Measurements from ENCODE around the gene C11orf16.
A peak's percentile ranks its signal among the peaks of the same experiment; 100 is the strongest.

C11orf16 gene

DNA sequence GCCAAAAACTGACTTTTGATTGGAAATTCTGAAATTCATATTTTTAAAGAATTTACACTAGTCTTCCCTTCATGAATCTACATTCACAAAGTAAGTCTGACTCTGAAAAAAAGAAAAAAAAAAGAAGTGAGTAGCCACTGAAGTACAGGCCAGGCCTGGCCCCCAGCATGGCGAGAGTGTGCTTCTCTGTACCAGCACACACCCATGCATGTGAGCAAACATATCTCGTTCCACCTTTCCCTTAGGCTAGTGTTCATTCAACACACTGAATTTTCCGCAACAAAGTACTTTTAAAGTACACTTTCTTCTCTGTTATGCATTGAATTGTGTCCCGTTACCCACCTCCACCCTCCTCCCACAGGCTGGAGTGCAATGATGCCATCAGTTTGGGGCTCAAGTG is 4.5 kb downstream of the C11orf16 start:
- H3K36me3 ChIP-seq (ENCODE audit: insufficient read depth, low read length) = peaks cover 4% of the 10 kb centered on the region

DNA sequence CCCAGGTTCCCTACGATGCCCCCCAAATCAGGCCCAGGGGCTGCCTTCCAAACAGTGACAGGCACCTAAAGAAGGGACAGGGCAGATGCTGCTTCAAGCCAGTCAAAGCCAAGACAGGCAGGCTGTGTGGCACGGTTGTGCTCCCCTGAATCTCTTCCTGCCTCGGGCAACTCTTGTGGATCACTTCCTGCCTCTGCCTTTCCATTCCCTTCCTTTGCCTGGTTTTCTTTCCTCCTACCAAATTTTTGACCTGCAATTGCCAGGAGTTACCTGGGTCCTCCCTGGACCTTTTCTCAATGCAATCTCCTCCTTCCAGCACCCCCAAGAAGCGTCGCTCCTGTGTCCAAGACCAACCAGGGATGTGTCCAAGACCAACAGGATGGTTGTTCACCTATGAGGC is 5.5 kb downstream of the C11orf16 start:
- no peaks in the 10 kb centered on the region for H3K4me1 ChIP-seq (ENCODE audit: insufficient read depth, low read length)
- peaks cover 10% of the 10 kb centered on the region for H3K36me3 ChIP-seq (ENCODE audit: insufficient read depth, low read length)
- no peaks in the 10 kb centered on the region for H3K9me3 ChIP-seq (ENCODE audit: low read length)
- H3K4me3 ChIP-seq (ENCODE audit: low read length) = no peak overlapping the region
- no peak overlapping the region for H2AFZ ChIP-seq (ENCODE audit: low read depth, low read length)
- no peaks in the 10 kb centered on the region for H3K27me3 ChIP-seq (ENCODE audit: insufficient read depth, low read length)

More for the DNA sequence above, 4.5 kb downstream of the C11orf16 start:
- Histone ChIP-seq H2AFZ (ENCODE audit: low read depth, low read length) (no peak overlapping the region), H3K4me3 (ENCODE audit: low read length) (no peak overlapping the region), H3K4me1 (ENCODE audit: insufficient read depth, low read length) (no peaks in the 10 kb centered on the region), H3K27me3 (ENCODE audit: insufficient read depth, low read length) (no peaks in the 10 kb centered on the region), H3K9me3 (ENCODE audit: low read length) (no peaks in the 10 kb centered on the region)

DNA sequence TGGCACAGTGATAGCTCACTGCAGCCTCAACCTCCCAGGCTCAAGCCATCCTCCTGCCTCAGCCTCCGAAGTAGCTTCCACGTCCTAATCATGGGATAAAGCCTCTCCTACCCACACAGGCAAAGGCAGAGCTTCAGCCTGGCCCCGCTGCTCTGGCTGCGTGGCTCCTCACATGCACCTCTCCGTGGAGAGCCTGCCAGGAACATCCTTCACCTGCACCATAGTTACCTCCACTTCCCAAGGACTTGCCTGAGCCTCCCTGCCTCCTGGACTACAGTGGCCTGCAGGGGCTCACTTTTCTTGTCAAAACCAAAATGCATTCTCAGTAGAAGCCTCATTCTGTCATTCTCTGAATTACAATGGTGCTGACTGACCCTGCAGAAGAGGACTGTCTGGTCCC is 6.5 kb downstream of the C11orf16 start:
- Histone ChIP-seq H3K27me3 (ENCODE audit: insufficient read depth, low read length) (no peaks in the 10 kb centered on the region), H2AFZ (ENCODE audit: low read depth, low read length) (no peak overlapping the region), H3K9me3 (ENCODE audit: low read length) (no peaks in the 10 kb centered on the region), H3K4me3 (ENCODE audit: low read length) (no peak overlapping the region), H3K36me3 (ENCODE audit: insufficient read depth, low read length) (peaks cover 15% of the 10 kb centered on the region), H3K4me1 (ENCODE audit: insufficient read depth, low read length) (no peaks in the 10 kb centered on the region)

DNA sequence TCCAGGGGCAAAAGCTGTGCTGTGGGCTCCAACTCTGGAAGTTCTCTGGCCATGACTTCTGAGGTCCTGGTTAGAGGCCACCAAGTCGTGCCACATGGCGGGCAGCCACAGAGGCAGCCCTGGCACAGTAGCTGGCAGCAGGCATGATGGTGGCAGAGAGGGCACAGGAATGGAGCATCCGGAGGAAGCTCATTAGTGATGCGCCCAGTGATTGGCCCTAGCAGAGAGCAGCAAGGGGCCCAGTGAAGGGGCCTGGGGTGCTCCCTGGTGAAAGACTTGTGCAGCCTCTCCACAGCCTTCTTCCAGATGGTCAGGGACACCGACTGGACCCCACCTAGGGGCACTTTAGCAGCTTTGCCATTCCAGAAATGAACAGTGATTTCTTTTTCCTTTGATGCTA is 7.0 kb downstream of the C11orf16 start:
- no peak overlapping the region for H2AFZ ChIP-seq (ENCODE audit: low read depth, low read length)
- H3K27me3 ChIP-seq (ENCODE audit: insufficient read depth, low read length) = no peaks in the 10 kb centered on the region
- H3K36me3 ChIP-seq (ENCODE audit: insufficient read depth, low read length) = peaks cover 18% of the 10 kb centered on the region
- no peaks in the 10 kb centered on the region for H3K4me1 ChIP-seq (ENCODE audit: insufficient read depth, low read length)
- no peak overlapping the region for H3K4me3 ChIP-seq (ENCODE audit: low read length)
- H3K9me3 ChIP-seq (ENCODE audit: low read length) = no peaks in the 10 kb centered on the region

DNA sequence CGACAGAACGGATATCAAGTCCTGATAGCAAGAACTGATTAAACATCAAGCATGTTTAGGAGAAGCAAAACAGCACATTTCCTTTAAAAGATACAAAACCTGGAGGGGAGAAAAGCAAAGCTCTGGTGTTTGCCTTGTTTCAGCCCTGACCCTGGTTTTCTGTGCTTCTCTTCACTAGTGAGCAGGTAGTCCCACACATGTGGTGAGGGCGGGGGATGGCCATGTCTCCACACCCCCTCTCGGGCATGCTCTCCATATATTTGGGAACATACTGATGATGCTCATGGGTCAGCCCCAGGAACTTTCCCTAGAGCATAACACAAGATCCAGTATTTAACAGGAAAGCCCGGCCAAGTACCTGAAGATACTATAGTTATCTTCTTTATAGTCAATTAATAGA is 10.1 kb downstream of the C11orf16 start:
- Histone ChIP-seq H3K4me3 (ENCODE audit: low read length) (no peak overlapping the region), H2AFZ (ENCODE audit: low read depth, low read length) (no peak overlapping the region), H3K4me1 (ENCODE audit: insufficient read depth, low read length) (no peaks in the 10 kb centered on the region), H3K9me3 (ENCODE audit: low read length) (no peaks in the 10 kb centered on the region), H3K27me3 (ENCODE audit: insufficient read depth, low read length) (no peaks in the 10 kb centered on the region), H3K36me3 (ENCODE audit: insufficient read depth, low read length) (peaks cover 38% of the 10 kb centered on the region)

DNA sequence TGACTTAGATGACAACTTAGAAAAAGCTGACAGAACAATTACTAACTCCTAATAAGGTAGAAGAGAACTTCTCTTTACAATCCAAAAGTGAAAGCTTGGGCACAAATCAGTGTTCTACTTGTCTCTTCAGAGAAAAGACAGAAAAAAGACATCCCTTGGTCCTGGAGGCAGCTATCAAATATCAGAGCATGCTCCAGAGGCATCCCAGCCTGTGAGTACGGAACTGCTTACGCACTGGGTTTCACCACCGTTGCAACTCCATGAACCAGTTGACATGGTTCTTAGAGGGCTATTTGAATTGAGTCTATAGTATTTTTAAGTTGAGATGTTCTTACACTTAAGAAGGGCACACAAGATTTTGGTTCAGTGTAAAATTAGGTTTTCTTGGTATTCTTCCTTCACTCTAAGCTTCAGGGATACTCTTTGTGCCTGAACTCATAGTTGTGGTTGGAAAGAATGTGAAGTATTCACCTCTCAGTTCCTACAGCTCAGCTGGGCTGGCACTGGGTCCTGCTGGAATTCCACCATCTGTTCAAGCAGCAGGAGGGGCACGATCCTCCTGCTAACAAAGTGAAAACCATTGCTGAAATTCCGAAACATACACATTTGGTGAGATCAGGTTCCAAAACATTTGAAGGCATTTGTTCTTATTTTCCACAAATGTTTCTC is 15.5 kb downstream of the C11orf16 start:
- Histone ChIP-seq H3K27me3 (ENCODE audit: insufficient read depth, low read length) (no peaks in the 10 kb centered on the region), H3K36me3 (ENCODE audit: insufficient read depth, low read length) (peaks cover 47% of the 10 kb centered on the region), H3K4me3 (ENCODE audit: low read length) (no peak overlapping the region)

DNA sequence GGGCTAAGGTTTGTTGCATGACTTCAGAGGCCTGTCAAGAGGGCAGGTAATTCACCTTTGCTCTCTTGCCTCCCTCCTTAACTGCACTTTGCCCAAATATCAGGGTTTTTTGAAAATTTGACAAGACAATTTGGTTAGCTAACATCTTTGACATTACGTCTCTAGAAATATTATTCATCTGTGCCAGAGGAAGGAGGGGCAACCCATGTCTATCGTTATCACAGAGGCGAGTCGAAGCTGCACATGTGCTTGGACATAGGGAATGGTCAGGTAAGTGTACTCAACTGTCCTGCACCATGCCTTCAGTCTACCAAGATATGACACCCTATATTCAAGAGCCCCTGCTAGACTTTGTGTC is 18.1 kb downstream of the C11orf16 start:
- H3K4me1 ChIP-seq (ENCODE audit: insufficient read depth, low read length) = peaks cover 15% of the 10 kb centered on the region
- no peak overlapping the region for H2AFZ ChIP-seq (ENCODE audit: low read depth, low read length)
- peaks cover 30% of the 10 kb centered on the region for H3K36me3 ChIP-seq (ENCODE audit: insufficient read depth, low read length)
- no peaks in the 10 kb centered on the region for H3K27me3 ChIP-seq (ENCODE audit: insufficient read depth, low read length)
- no peaks in the 10 kb centered on the region for H3K9me3 ChIP-seq (ENCODE audit: low read length)
- no peak overlapping the region for H3K4me3 ChIP-seq (ENCODE audit: low read length)

More for the DNA sequence above, 15.5 kb downstream of the C11orf16 start:
- Histone ChIP-seq H3K4me1 (ENCODE audit: insufficient read depth, low read length) (peaks cover 7% of the 10 kb centered on the region), H2AFZ (ENCODE audit: low read depth, low read length) (no peak overlapping the region), H3K9me3 (ENCODE audit: low read length) (no peaks in the 10 kb centered on the region)

DNA sequence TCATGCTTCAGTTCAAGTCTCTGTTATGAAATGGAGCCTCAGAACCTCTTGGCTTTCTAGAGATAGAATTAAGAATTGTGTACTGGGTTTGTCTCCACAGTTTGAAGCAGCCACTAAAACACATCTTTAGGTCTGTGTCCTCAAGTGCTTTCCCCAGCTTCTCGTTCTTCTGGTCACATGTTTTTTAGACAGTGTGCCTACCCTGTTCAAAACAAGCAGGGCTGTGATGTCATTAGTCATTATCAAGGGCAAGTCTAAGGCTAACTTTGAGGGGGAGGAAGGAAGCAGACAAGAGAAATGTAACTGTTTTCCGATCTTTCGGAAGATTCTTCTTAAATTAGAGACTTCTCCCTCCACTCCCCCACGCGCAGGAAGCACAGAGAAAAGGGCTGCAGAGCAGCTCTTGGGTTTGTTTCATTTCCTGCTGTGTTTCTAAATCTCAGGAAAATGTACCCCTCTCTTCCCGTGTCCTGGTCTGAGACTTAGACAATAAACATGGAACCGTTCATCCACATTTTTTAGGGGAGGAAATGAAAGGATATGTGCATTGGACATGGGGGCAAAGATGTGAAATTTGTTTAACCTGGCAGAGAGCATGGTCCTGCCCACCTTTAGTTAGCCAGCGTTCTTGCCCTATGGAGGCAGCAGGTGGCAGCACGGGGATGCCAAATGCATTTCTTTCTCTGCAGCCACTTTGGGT is 18.6 kb downstream of the C11orf16 start:
- peaks cover 15% of the 10 kb centered on the region for H3K4me1 ChIP-seq (ENCODE audit: insufficient read depth, low read length)

DNA sequence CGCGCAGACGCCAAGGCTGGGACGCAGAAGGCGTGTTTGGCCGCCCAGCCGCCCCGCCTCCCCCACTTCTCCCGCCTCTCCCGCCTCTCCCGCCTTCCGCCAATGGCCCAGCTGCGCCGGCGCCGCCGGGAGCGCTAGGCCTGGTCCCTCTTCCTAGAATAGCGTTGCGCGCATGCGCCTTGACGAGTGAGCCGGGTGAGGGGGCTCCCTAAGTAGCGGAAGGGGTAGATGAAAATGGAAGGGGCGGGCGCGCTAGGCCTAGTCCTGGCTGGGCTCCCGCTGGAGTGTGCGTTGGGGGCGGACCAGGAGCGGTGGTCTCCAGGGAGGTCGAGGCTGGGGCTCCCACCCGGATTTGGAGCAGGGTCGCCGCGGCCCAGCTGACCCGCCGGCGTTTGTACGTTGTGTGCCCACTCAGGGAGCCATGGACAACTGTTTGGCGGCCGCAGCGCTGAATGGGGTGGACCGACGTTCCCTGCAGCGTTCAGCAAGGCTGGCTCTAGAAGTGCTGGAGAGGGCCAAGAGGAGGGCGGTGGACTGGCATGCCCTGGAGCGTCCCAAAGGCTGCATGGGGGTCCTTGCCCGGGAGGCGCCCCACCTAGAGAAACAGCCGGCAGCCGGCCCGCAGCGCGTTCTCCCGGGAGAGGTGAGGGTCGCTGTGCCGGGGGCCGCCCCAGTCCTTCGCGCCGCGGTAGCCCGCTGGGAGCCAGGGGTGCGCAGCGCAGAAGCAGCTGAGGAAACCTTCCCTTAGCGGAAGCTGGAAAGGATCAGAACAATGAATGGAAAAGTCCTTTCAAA is 21.5 kb downstream of the C11orf16 start, which contains the start of gene AKIP1:
AKIP1 (plus strand) TSS at position 161 of the 795 bp plus-strand sequence; CDS start at position 422, 261 bp downstream.
- H3K4me3 ChIP-seq (ENCODE audit: low read length) = peak within 1 kb of the TSS; percentile 86
- peaks cover 10% of the 10 kb centered on the region for H3K4me1 ChIP-seq (ENCODE audit: insufficient read depth, low read length)
- H3K9me3 ChIP-seq (ENCODE audit: low read length) = no peaks in the 10 kb centered on the region
- H3K36me3 ChIP-seq (ENCODE audit: insufficient read depth, low read length) = peaks cover 5% of the 10 kb centered on the region
- peak within 1 kb of the TSS; percentile 98 for H2AFZ ChIP-seq (ENCODE audit: low read depth, low read length)
- no peaks in the 10 kb centered on the region for H3K27me3 ChIP-seq (ENCODE audit: insufficient read depth, low read length)

More for the DNA sequence above, 18.6 kb downstream of the C11orf16 start:
- H3K36me3 ChIP-seq (ENCODE audit: insufficient read depth, low read length) = peaks cover 27% of the 10 kb centered on the region
- H3K4me3 ChIP-seq (ENCODE audit: low read length) = no peak overlapping the region
- H3K9me3 ChIP-seq (ENCODE audit: low read length) = no peaks in the 10 kb centered on the region
- no peaks in the 10 kb centered on the region for H3K27me3 ChIP-seq (ENCODE audit: insufficient read depth, low read length)
- no peak overlapping the region for H2AFZ ChIP-seq (ENCODE audit: low read depth, low read length)

DNA sequence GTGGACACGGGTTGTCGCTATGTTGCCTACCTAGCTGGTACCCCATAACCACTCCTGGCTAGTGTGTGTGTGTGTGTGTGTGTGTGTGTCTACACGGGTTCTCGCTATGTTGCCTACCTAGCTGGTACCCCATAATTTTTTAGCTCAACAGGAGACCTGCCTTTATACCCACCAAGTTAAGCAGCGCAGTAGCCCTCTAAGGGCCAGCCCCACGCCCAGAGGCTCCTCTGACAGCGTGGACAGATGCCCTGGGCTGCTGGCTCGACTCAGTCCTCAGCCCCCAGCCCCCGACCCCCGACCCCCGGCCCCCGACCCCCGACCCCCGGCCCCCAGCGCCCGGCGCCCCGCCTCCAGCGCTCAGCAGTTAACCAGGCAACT is 22.1 kb downstream of the C11orf16 start:
- Histone ChIP-seq H3K9me3 (ENCODE audit: low read length) (no peaks in the 10 kb centered on the region), H3K27me3 (ENCODE audit: insufficient read depth, low read length) (no peaks in the 10 kb centered on the region), H2AFZ (ENCODE audit: low read depth, low read length) (peak overlapping the region; percentile 68), H3K36me3 (ENCODE audit: insufficient read depth, low read length) (peaks cover 4% of the 10 kb centered on the region), H3K4me1 (ENCODE audit: insufficient read depth, low read length) (peaks cover 10% of the 10 kb centered on the region), H3K4me3 (ENCODE audit: low read length) (peak overlapping the region; percentile 86)

DNA sequence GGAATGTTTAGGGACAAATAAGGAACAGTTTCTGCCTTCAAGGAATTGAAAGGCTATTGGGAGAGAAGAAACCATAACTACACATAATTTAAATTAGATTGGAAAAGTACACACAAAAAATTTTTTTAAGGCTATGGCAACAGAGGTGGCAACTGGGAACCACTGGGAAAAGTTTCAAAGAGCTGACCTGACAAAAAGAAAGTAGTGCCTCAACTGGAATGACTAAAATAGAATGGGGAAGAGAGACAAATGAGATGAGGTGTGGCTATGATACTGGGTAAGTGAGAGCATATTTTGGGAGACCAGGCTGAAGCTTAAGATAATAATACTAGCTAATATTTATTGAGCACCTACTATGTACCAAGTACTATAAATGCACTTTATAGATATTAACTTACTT is 24.6 kb downstream of the C11orf16 start:
- Histone ChIP-seq H3K4me1 (ENCODE audit: insufficient read depth, low read length) (peaks cover 10% of the 10 kb centered on the region), H3K36me3 (ENCODE audit: insufficient read depth, low read length) (no peaks in the 10 kb centered on the region), H2AFZ (ENCODE audit: low read depth, low read length) (no peak overlapping the region), H3K27me3 (ENCODE audit: insufficient read depth, low read length) (no peaks in the 10 kb centered on the region), H3K4me3 (ENCODE audit: low read length) (no peak overlapping the region), H3K9me3 (ENCODE audit: low read length) (no peaks in the 10 kb centered on the region)

DNA sequence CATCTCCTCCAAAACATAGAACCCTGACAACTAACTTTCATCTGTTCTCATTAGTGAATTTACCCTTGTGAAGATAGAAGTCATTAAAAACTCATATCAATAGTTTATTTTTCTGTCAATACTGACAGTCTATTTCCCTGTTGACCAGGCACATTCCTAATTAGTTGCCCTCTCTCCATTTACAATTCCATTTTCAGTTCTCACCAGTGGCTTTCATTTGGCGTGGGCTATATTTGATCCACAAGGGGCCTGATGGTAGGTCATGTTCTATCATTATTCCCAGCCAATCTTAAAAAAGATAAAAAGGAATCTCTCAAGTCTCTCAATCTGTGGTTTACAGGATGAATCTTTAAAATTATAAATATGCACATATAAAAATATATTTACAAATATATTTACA is 25.6 kb downstream of the C11orf16 start:
- Histone ChIP-seq H3K9me3 (ENCODE audit: low read length) (no peaks in the 10 kb centered on the region), H3K4me3 (ENCODE audit: low read length) (no peak overlapping the region), H2AFZ (ENCODE audit: low read depth, low read length) (no peak overlapping the region), H3K4me1 (ENCODE audit: insufficient read depth, low read length) (peaks cover 6% of the 10 kb centered on the region), H3K27me3 (ENCODE audit: insufficient read depth, low read length) (no peaks in the 10 kb centered on the region), H3K36me3 (ENCODE audit: insufficient read depth, low read length) (no peaks in the 10 kb centered on the region)

DNA sequence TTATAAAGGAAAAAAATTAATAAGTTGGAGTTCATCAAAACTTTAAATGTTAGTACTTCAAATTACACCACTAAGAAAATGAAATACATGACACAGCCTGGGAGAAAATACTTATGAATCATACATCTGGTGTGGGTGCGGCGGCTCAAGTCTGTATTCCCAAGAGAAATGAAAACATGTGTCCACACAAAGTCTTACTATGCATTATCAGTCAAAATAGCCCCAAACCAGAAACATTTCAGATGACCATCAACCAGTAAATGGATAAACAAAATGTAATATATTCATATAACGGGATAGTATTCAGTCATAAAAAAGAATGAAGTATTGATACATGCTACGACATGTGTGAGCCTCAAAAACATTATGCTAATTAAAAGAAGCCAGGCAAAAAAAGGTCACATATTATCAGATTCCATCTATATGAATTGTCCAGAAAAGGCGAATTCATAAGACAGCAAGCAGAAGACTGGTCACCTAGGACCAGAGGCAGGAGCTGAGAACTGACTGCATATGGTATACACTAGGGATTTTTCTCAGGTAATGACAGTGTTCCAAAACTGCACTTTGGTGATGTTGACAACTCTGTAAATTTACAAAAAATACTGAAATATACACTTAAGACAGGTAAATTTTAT is 27.1 kb downstream of the C11orf16 start:
- no peaks in the 10 kb centered on the region for H3K9me3 ChIP-seq (ENCODE audit: low read length)
- no peaks in the 10 kb centered on the region for H3K36me3 ChIP-seq (ENCODE audit: insufficient read depth, low read length)
- H3K4me3 ChIP-seq (ENCODE audit: low read length) = no peak overlapping the region

More for the DNA sequence above, 27.1 kb downstream of the C11orf16 start:
- Histone ChIP-seq H2AFZ (ENCODE audit: low read depth, low read length) (no peak overlapping the region), H3K4me1 (ENCODE audit: insufficient read depth, low read length) (peaks cover 5% of the 10 kb centered on the region), H3K27me3 (ENCODE audit: insufficient read depth, low read length) (no peaks in the 10 kb centered on the region)

Data from neuron (in vitro differentiated cells).